Activated B cell treated with CpG ODN at 0.5 μM for 24 hours (primary cell): ENCODE results near the gene SLC29A3. TPM values are rescaled to one million over a fixed set of nuclear protein-coding genes. Genes with fewer than 3 reads are reported as not detected.

Experiments used
- ATAC-seq: fragments of 200-7000 bp; cut with Tn5 transposase; one replicate; pipeline ENCODE4 v1.10.0; 2021; ENCODE audit warnings: low read depth, mild to moderate bottlenecking, moderate library complexity
- CTCF ChIA-PET: fragments of 350-600 bp; sonication (Branson Sonifier 250); formaldehyde crosslinking; loops from one replicate; lab custom pipeline; 2021; ENCODE audit warnings: antibody characterized with exemption; lab: Charles Lee
- POLR2A ChIA-PET: fragments of 350-600 bp; sonication (Branson Sonifier 250); formaldehyde crosslinking; loops from one replicate; lab custom pipeline; 2021; ENCODE audit warnings: antibody characterized with exemption; lab: Charles Lee
- DNase-seq: peaks from one replicate; pipeline ENCODE4 v3.0.0; 2022
- H3K27ac Mint-ChIP-seq: one replicate; pipeline ENCODE4 v1.8.0; 2020; ENCODE audit warnings: mixed read lengths
- H3K27me3 Mint-ChIP-seq: one replicate; pipeline ENCODE4 v1.8.0; 2021; ENCODE audit warnings: mixed read lengths
- H3K36me3 Mint-ChIP-seq: one replicate; pipeline ENCODE4 v1.8.0; 2021; ENCODE audit warnings: low read depth, mixed read lengths
- H3K4me1 Mint-ChIP-seq: one replicate; pipeline ENCODE4 v1.8.0; 2021; ENCODE audit warnings: mixed read lengths
- H3K4me3 Mint-ChIP-seq: one replicate; pipeline ENCODE4 v1.8.0; 2020; ENCODE audit warnings: mild to moderate bottlenecking, mixed read lengths
- H3K9me3 Mint-ChIP-seq: one replicate; pipeline ENCODE4 v1.8.0; 2020; ENCODE audit warnings: mixed read lengths
- intact Hi-C: fragments of 100-400 bp; cut with micrococcal nuclease; formaldehyde crosslinking; loops from one replicate; pipeline ENCODE4 v1.15.1; 2024
- total RNA-seq: library from RNA; stranded (reverse); gene quantifications from 2 replicates; pipeline ENCODE4 v1.2.3, GENCODE V29; 2022
- TF ChIP-seq, protein P1 (sequence below): fragments of 200-600 bp; IDR thresholded peaks from one replicate; pipeline ENCODE4 v1.8.0; 2022; ENCODE audit warnings: antibody characterized with exemption, mild to moderate bottlenecking

The SLC29A3 gene
- total RNA-seq, 1 donor from 2014 or later: 4.3 TPM

DNA sequence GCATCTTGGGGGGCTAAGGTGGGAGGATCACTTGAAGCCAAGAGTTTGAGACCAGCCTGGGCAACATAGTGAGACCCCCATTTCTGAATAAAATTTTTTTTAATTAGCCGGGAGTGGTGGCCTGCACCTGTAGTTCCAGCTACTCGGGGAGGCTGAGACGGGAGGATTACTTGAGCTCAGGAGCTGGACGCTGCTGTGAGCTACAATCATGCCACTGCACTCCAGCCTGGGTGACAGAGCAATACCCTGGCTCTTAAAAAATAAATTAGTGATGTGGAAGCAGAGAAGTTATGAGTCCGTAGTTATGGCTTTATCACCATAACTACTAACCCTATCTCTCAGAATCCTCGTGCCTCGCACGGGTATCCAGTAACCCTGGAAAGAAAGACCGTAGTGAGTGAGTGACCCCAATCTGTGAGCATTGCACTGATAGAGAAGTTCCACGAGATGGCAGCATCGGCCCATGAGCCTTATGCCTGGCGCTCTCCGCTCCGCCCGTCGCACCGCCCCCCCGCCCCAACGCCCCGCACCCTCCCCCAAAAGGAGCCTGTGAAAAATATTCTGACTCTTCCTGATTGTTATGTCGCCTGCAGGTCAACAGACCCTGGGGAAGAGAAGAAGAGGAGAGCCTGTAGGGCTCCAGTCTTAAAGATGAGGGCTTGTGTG is 4.9 kb upstream of the SLC29A3 start:
- Mint-ChIP-seq H3K36me3 (no peaks in the 10 kb centered on the region), H3K9me3 (no peaks in the 10 kb centered on the region), H3K4me1 (peaks cover 15% of the 10 kb centered on the region), H3K27me3 (peaks cover 10% of the 10 kb centered on the region), H3K4me3 (no peak overlapping the region), H3K27ac (no peak overlapping the region)
- peak; percentile 40 for ATAC-seq
- TF ChIP-seq, protein P1, sequence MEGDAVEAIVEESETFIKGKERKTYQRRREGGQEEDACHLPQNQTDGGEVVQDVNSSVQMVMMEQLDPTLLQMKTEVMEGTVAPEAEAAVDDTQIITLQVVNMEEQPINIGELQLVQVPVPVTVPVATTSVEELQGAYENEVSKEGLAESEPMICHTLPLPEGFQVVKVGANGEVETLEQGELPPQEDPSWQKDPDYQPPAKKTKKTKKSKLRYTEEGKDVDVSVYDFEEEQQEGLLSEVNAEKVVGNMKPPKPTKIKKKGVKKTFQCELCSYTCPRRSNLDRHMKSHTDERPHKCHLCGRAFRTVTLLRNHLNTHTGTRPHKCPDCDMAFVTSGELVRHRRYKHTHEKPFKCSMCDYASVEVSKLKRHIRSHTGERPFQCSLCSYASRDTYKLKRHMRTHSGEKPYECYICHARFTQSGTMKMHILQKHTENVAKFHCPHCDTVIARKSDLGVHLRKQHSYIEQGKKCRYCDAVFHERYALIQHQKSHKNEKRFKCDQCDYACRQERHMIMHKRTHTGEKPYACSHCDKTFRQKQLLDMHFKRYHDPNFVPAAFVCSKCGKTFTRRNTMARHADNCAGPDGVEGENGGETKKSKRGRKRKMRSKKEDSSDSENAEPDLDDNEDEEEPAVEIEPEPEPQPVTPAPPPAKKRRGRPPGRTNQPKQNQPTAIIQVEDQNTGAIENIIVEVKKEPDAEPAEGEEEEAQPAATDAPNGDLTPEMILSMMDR: no peak
- intact Hi-C loops: loop anchor here (1.0 kb wide), 7 partner anchors 82 to 582 kb away; partner anchors contain the start of gene CDH23
- POLR2A ChIA-PET: no interaction called here
- CTCF ChIA-PET: interaction anchor here (0.6 to 9.5 kb wide), 17 partner anchors 20 to 734 kb away, joined by 3 to 109 read pairs (median 5); no protein-coding TSS in a partner anchor
- peak; percentile 29 for DNase-seq

DNA sequence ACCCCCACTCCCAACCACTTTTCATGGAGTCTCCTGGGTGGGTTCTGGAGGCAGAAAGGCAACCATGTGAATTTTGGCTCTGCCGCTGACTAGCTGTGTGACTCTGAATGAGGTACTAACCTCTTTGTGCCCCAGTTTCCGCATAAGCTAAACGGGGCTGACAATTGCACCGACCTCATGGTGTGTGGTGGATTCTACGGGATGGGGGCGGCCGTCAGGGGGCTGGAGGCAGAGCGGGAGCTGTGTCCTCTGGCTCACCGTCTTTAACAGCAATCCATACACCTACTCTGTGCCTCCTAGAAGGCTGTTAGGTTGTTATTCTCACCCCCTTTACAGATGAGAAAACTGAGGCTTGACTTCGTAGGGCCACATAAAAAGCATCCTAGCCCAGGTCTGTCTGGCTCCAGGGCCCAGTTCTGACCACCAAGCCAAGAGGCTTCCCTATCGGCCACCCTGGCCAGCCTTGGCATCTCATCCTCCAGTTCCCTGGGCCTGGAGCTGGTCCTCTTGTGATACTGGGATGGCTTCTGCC is 4.3 kb upstream of the SLC29A3 start:
- H3K27me3 Mint-ChIP-seq: peaks cover 10% of the 10 kb centered on the region
- H3K4me3 Mint-ChIP-seq: no peak overlapping the region
- DNase-seq: no peak
- H3K9me3 Mint-ChIP-seq: no peaks in the 10 kb centered on the region
- TF ChIP-seq, protein P1: no peak
- ATAC-seq: no peak
- H3K4me1 Mint-ChIP-seq: peaks cover 17% of the 10 kb centered on the region
- intact Hi-C loops: loop anchor here (1.0 kb wide), 7 partner anchors 82 to 582 kb away; partner anchors contain the start of gene CDH23
- CTCF ChIA-PET: interaction anchor here (0.8 to 9.5 kb wide), 14 partner anchors 20 to 1559 kb away, joined by 3 to 109 read pairs (median 4); no protein-coding TSS in a partner anchor
- H3K36me3 Mint-ChIP-seq: no peaks in the 10 kb centered on the region
- POLR2A ChIA-PET: interaction anchor here (0.7 to 1.3 kb wide), 3 partner anchors 81 to 515 kb away, joined by 5 to 9 read pairs (median 9); partner anchors contain the start of gene CDH23
- H3K27ac Mint-ChIP-seq: no peak overlapping the region

DNA sequence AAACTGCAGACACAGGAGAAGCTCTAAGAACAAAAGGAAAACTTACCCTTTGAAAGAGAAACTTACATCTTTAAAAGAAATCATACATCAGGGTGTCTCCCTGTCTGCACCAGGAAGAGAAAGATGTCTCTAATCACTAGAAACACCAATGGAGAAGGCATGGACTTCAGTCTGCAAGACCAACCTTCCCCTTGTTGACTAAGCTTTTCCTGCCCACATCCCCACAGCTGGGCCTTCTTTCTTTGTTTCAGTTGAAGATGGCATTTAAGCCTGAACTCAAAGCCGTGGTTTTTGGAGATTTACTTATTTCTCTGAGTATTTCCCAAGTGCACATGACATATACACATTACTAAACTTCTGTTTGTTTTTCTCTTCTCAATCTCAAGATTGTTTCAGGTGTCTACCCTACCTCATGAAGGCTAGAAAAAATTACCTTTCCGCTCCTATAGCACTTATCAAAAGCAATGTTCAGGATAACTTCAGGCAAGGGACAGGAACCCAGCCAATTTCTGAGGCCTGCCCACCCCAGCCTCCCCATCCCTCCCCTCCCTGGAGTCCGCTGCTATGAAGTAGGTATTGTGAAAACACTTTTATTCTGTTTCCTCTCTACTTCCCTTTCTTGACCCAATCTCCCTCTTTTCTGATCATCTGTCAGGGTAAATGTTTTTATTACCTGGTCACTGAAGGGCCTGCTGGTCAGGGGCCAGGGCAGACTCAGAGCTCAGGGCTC is 2.8 kb upstream of the SLC29A3 start:
- Mint-ChIP-seq H3K36me3 (no peaks in the 10 kb centered on the region), H3K27me3 (peaks cover 6% of the 10 kb centered on the region), H3K4me3 (no peak overlapping the region), H3K4me1 (peaks cover 13% of the 10 kb centered on the region), H3K9me3 (no peaks in the 10 kb centered on the region), H3K27ac (no peak overlapping the region)
- ChIA-PET CTCF (interaction anchor here (0.8 to 9.5 kb wide), 13 partner anchors 56 to 1557 kb away, joined by 3 to 109 read pairs (median 4); no protein-coding TSS in a partner anchor), POLR2A (interaction anchor here (0.6 kb wide), 1 partner anchor 1005 kb away, joined by 8 read pairs; no protein-coding TSS in a partner anchor)
- TF ChIP-seq, protein P1: no peak
- DNase-seq (no peak), ATAC-seq (no peak)
- intact Hi-C loops: no loop called here

DNA sequence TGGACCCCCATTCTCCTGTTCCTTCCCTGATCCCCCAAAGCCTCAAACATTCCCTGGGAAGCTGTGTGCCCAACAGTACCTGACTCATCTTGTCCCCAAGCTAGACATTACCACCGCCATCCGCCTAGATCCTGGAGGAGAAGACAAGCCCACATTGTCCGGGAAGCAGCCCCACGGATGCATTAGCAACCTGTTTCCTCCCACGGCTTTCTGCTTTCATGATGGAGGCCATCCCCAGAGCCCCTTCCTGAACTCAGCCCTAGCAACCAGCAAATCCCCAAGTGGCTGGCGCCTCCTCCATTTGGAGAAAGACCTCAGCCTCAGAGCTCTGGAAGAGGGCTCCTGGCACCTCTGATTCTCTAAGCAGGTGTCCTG is 2.3 kb upstream of the SLC29A3 start:
- Mint-ChIP-seq H3K27me3 (peaks cover 6% of the 10 kb centered on the region), H3K9me3 (no peaks in the 10 kb centered on the region), H3K4me1 (peaks cover 13% of the 10 kb centered on the region), H3K36me3 (no peaks in the 10 kb centered on the region), H3K4me3 (no peak overlapping the region), H3K27ac (no peak overlapping the region)
- TF ChIP-seq, protein P1: no peak
- DNase-seq: no peak
- intact Hi-C loops: no loop called here
- no peak for ATAC-seq
- POLR2A ChIA-PET: interaction anchor here (0.6 to 0.7 kb wide), 2 partner anchors 62 to 1004 kb away, joined by 5 to 8 read pairs; no protein-coding TSS in a partner anchor
- CTCF ChIA-PET: interaction anchor here (1.0 to 9.5 kb wide), 8 partner anchors 14 to 580 kb away, joined by 3 to 109 read pairs (median 6); no protein-coding TSS in a partner anchor
